OCI-LY1 (cell line): ENCODE measurements around the gene SIRT7.

Experiments used
- H2AFZ ChIP-seq: fragments of 200-600 bp; sonication (generic), shearing (Covaris generic); 2 replicates; pipeline ENCODE4 v1.6.0; 2014; ENCODE audit warnings: antibody characterized with exemption, mild to moderate bottlenecking, low read length
- H3F3A ChIP-seq: fragments of 200-600 bp; sonication (generic), shearing (Covaris generic); 2 replicates; pipeline ENCODE4 v1.6.0; 2014; ENCODE audit warnings: mild to moderate bottlenecking, antibody characterized with exemption, low read length, moderate library complexity; ENCODE audit not compliant: insufficient read depth
- H3K27ac ChIP-seq: fragments of 200-600 bp; sonication (generic); 2 replicates; pipeline ENCODE4 v1.5.1; 2014; ENCODE audit warnings: low read length, mixed run types, mild to moderate bottlenecking, low read depth; ENCODE audit not compliant: poor library complexity, severe bottlenecking
- H3K27me3 ChIP-seq: fragments of 200-600 bp; sonication (generic); 2 replicates; pipeline ENCODE4 v1.6.0; 2014; ENCODE audit warnings: antibody characterized with exemption, mild to moderate bottlenecking, low read length, moderate library complexity; ENCODE audit not compliant: insufficient read depth
- H3K36me3 ChIP-seq: fragments of 200-600 bp; sonication (generic); 2 replicates; pipeline ENCODE4 v1.6.1; 2014; ENCODE audit warnings: mild to moderate bottlenecking, antibody characterized with exemption, low read length, moderate library complexity, mixed read lengths; ENCODE audit not compliant: insufficient read depth
- H3K4me1 ChIP-seq: fragments of 200-600 bp; sonication (generic); 2 replicates; pipeline ENCODE4 v1.5.1; 2014; ENCODE audit warnings: mild to moderate bottlenecking, low read length, moderate library complexity; ENCODE audit not compliant: insufficient read depth, severe bottlenecking
- H3K4me2 ChIP-seq: fragments of 200-600 bp; sonication (generic), shearing (Covaris generic); 2 replicates; pipeline ENCODE4 v1.6.1; 2014; ENCODE audit warnings: low read length
- H3K4me3 ChIP-seq: fragments of 200-600 bp; sonication (generic); 2 replicates; pipeline ENCODE4 v1.5.1; 2014; ENCODE audit warnings: low read length, low read depth, mild to moderate bottlenecking, mixed read lengths; ENCODE audit not compliant: poor library complexity, severe bottlenecking
- H3K79me2 ChIP-seq: fragments of 200-600 bp; shearing (Covaris generic); 2 replicates; pipeline ENCODE4 v1.6.1; 2016; ENCODE audit warnings: mixed run types, low read length, mixed read lengths; ENCODE audit not compliant: insufficient read depth
- H3K9ac ChIP-seq: fragments of 200-600 bp; sonication (generic), shearing (Covaris generic); 2 replicates; pipeline ENCODE4 v1.6.1; 2014; ENCODE audit warnings: mild to moderate bottlenecking, low read length, mixed read lengths
- H3K9me2 ChIP-seq: fragments of 200-600 bp; sonication (generic), shearing (Covaris generic); 2 replicates; pipeline ENCODE4 v1.6.1; 2014; ENCODE audit warnings: low read depth, mild to moderate bottlenecking, low read length, mixed read lengths
- H3K9me3 ChIP-seq: fragments of 200-600 bp; shearing (Covaris generic); 2 replicates; pipeline ENCODE4 v1.6.1; 2014; ENCODE audit warnings: low read length, mixed read lengths
- H4K20me1 ChIP-seq: fragments of 200-600 bp; sonication (generic), shearing (Covaris generic); 2 replicates; pipeline ENCODE4 v1.6.0; 2016; ENCODE audit warnings: mild to moderate bottlenecking, low read length; ENCODE audit not compliant: insufficient read depth
- EZH2 ChIP-seq: fragments of 200-600 bp; sonication (generic), shearing (Covaris generic); IDR thresholded peaks from 2 replicates; pipeline ENCODE4 v1.8.0; 2017; ENCODE audit warnings: borderline replicate concordance, mixed run types, mild to moderate bottlenecking, antibody characterized with exemption, low read length, moderate library complexity, mixed read lengths
- TF ChIP-seq, protein P1 (sequence below): fragments of 200-600 bp; sonication (generic), shearing (Covaris generic); IDR thresholded peaks from 2 replicates; pipeline ENCODE4 v1.5.1; 2017; ENCODE audit warnings: mild to moderate bottlenecking, antibody characterized with exemption, low read length, moderate library complexity, mixed read lengths

SIRT7 gene

DNA sequence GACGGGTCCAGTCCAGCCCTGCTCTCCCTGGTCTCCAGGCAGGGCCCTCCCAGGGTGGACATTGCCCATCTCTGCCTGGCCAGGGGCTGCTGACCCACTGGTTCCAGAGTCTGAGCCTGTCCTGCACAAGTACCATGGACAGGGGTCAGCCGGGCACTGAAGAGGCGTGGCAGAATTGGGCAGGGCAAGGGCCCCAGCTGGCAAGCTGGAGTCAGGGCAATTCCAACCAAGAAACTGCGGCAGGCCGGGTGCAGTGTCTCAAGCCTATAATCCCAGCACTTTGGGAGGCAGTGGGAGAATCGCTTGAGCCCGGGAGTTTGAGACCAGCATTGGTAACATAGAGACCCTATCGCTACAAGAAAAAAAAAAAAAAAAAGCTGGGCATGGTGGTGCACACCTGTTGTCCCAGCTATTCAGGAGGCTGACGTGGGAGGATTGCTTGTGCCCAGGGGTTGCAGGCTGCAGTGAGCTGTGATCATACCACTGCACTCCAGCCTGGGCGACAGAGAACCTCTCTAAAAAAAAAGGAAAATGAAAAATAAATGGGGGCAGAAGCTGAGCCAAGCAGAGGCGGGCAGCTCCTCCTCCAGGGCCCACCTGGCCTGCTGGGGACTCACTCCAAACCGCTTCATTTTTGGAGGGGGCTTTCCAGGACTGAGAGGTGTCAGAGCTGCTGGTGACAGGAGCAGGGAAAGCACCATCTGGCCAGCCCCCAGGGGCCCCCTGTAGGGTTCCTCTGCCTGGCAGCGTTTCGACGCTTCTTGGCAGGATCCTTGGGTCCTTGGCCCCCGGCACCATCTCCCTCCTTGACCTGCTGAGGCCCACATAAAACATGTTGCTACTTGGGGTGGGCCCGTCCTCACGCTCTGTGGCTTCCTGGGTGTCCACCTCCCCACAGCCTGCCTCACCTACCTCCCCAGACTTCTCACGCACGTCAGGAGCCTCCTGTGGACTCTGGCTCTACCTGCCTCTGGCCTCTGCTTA lies 12.5 kb upstream of the SIRT7 start:
- Histone ChIP-seq H4K20me1 (no peaks in the 10 kb centered on the region), H3K9me3 (no peaks in the 10 kb centered on the region), H3K27ac (no peak overlapping the region), H3K79me2 (peaks cover 11% of the 10 kb centered on the region; the same call in 1 of the 2 replicates), H3K4me2 (no peak overlapping the region), H3K36me3 (no peaks in the 10 kb centered on the region), H3K9ac (no peak overlapping the region), H3K27me3 (no peaks in the 10 kb centered on the region; the same call in 1 of the 2 replicates), H3K4me1 (peaks cover 16% of the 10 kb centered on the region), H3K4me3 (no peak overlapping the region), H3F3A (no peaks in the 10 kb centered on the region), H2AFZ (no peak overlapping the region), H3K9me2 (no peaks in the 10 kb centered on the region)
- no peak for TF ChIP-seq EZH2
- TF ChIP-seq, protein P1, sequence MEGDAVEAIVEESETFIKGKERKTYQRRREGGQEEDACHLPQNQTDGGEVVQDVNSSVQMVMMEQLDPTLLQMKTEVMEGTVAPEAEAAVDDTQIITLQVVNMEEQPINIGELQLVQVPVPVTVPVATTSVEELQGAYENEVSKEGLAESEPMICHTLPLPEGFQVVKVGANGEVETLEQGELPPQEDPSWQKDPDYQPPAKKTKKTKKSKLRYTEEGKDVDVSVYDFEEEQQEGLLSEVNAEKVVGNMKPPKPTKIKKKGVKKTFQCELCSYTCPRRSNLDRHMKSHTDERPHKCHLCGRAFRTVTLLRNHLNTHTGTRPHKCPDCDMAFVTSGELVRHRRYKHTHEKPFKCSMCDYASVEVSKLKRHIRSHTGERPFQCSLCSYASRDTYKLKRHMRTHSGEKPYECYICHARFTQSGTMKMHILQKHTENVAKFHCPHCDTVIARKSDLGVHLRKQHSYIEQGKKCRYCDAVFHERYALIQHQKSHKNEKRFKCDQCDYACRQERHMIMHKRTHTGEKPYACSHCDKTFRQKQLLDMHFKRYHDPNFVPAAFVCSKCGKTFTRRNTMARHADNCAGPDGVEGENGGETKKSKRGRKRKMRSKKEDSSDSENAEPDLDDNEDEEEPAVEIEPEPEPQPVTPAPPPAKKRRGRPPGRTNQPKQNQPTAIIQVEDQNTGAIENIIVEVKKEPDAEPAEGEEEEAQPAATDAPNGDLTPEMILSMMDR: no peak

DNA sequence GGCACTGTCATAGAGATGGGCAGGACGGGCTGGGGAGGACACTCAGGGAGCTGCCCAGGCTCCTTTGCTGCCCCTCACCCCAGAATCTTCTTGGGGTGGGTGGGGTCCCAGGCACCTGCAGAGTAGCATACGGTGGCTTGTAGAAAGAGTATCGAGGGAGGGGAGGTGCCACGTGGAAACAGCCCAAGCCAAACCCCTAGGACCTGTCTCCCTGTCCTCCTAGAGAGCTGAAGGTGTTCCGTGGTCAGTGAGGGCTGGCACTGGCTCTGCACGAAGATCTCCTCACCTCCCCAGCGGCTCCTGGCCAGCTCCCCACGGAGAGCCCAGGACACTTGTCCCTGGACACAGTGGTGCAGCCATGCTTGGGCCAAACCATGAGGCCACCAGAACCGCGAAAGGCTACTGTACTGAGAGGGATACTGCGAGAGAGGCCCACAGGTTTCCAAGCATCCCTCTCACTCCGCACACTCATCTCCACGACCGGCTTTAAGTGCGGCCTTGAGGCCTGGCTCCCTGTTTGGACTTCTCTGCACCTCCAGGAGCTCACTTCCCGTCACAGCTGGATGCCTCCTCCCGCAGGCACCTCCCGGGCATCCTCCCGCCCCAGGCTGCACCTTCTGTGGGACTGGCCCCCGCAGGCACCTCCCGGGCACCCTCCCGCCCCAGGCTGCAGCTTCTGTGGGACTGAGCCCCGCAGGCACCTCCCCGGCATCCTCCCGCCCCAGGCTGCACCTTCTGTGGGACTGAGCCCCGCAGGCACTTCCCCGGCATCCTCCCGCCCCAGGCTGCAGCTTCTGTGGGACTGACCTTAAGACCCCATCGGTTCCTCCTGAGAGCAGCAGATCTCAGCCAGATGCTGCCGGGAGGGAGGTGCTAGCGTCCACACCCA lies 11.5 kb upstream of the SIRT7 start:
- Histone ChIP-seq H2AFZ (no peak overlapping the region), H3K36me3 (no peaks in the 10 kb centered on the region), H3F3A (no peaks in the 10 kb centered on the region), H3K9me3 (no peaks in the 10 kb centered on the region), H3K4me3 (no peak overlapping the region), H3K9ac (no peak overlapping the region), H3K4me2 (no peak overlapping the region), H3K27ac (no peak overlapping the region), H3K79me2 (peaks cover 18% of the 10 kb centered on the region), H3K27me3 (no peaks in the 10 kb centered on the region; the same call in 1 of the 2 replicates), H3K4me1 (peaks cover 25% of the 10 kb centered on the region), H3K9me2 (no peaks in the 10 kb centered on the region), H4K20me1 (no peaks in the 10 kb centered on the region)
- no peak for TF ChIP-seq EZH2
- TF ChIP-seq, protein P1: no peak

DNA sequence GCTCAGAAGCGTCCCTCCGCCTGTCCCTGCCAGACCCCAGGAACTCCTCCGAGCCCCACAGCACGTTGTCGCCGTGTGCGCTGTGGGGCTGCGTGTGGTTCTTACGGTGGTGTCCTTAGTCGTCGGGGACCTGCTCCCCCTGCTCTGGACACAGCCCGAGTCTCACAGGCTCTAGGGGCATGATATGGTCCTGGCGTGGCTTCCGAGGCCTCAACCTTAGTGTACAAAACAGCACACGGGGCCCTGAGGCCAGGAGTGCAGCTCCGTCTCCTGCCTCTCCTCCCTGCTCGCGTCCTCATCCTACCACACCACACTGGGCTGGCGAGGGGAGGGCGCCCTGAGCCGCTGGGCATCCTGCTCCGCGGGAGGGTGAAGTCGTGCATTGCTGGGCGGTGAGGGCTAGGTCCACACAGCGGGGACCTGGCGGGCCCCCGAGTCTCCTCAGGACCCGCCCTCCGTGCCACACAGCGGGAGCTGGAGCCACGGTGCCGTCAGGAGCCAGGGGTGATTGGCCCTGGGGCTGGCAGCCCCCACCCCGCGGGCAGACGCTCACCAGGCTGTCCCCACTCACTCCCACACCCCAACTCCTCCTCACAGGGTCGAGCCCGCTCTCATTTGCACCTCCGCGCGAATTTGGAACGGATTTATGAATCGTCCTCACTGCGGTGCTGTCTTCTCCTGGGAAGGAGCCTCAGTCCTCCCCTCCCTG lies 10.7 kb upstream of the SIRT7 start:
- Histone ChIP-seq H3K27me3 (no peaks in the 10 kb centered on the region; the same call in 1 of the 2 replicates), H3K36me3 (no peaks in the 10 kb centered on the region), H3K9me2 (no peaks in the 10 kb centered on the region), H3K4me1 (peaks cover 33% of the 10 kb centered on the region), H3K9ac (peak overlapping the region; percentile 20; the same call in 1 of the 2 replicates), H3K9me3 (no peaks in the 10 kb centered on the region), H3F3A (no peaks in the 10 kb centered on the region), H3K27ac (no peak overlapping the region), H2AFZ (no peak overlapping the region), H4K20me1 (no peaks in the 10 kb centered on the region), H3K79me2 (peaks cover 24% of the 10 kb centered on the region), H3K4me2 (peak overlapping the region; percentile 50), H3K4me3 (peak overlapping the region; percentile 43)
- TF ChIP-seq, protein P1: no peak
- no peak for TF ChIP-seq EZH2
